HepG2 (cell line): Measurements from ENCODE around the gene NBL1. TPM values are rescaled to one million over a fixed set of nuclear protein-coding genes. Genes with fewer than 3 reads are reported as not detected.

Source experiments
- ATAC-seq: fragments of 200-7000 bp; cut with Tn5 transposase; 3 replicates; pipeline ENCODE4 v1.9.1; 2020; ENCODE audit warnings: mild to moderate bottlenecking, moderate library complexity
- BruUV-seq: library from RNA; stranded (reverse); fragments of 400-500 nt; replicated peaks from 2 replicates; lab custom pipeline; 2021; lab: Mats Ljungman, UMichigan
- CTCF ChIA-PET: fragments of 300-600 bp; formaldehyde crosslinking; extraction: SDS; loops from one replicate; lab custom pipeline; 2021; ENCODE audit warnings: low total read pairs, inconsistent platforms, low intra/inter-chr PET ratio; lab: Yijun Ruan, JAX
- POLR2A ChIA-PET: fragments of 350-600 bp; sonication (Branson Sonifier 250); formaldehyde crosslinking; loops from one replicate; lab custom pipeline; 2020; ENCODE audit warnings: antibody characterized with exemption, inconsistent platforms; lab: Yijun Ruan, JAX
- DNase-seq: peaks from one replicate; pipeline ENCODE4 v3.0.0-alpha.2; 2015; ENCODE audit warnings: low spot score
- FAIRE-seq: peaks from 3 replicates; lab custom pipeline; 2011; peaks lifted over from hg19 to GRCh38; lab: Jason Lieb, UNC
- H2AFZ ChIP-seq: one replicate; pipeline ENCODE4 v1.6.1; 2011; ENCODE audit warnings: low read length, inconsistent platforms
- H3K27ac ChIP-seq: fragments of 300-600 bp; 3 replicates; pipeline ENCODE4 v1.8.0; 2011; ENCODE audit warnings: mixed run types, mild to moderate bottlenecking, mixed read lengths, low read length, inconsistent platforms; ENCODE audit not compliant: insufficient read depth; ENCODE audit errors: extremely low read length
- H3K27me3 ChIP-seq, 2 experiments: fragments of 200-600 bp in 1 of 2; 2 replicates in 1 of 2; 3 replicates in 1 of 2; pipeline versions ENCODE4 v1.6.0 to v1.8.0; 2011; ENCODE audit warnings: low read length in 2 of 2, mild to moderate bottlenecking in 2 of 2, moderate library complexity in 2 of 2, inconsistent platforms in 1 of 2; ENCODE audit not compliant: insufficient read depth in 2 of 2, control insufficient read depth in 1 of 2
- H3K36me3 ChIP-seq, 2 experiments: fragments of 200-600 bp in 1 of 2; replicated peaks in 1 of 2; 2 replicates in 1 of 2; 3 replicates in 1 of 2; pipeline versions ENCODE4 v1.5.1 to v1.8.0; 2011; ENCODE audit warnings: low read length in 2 of 2, inconsistent platforms in 1 of 2; ENCODE audit not compliant: insufficient read depth in 2 of 2, control insufficient read depth in 1 of 2
- H3K4me1 ChIP-seq: 2 replicates; pipeline ENCODE4 v1.5.1; 2012; ENCODE audit warnings: low read length, inconsistent platforms; ENCODE audit not compliant: insufficient read depth
- H3K4me2 ChIP-seq: 2 replicates; pipeline ENCODE4 v1.6.0; 2011; ENCODE audit warnings: low read depth, low read length, inconsistent platforms
- H3K4me3 ChIP-seq, 3 experiments: fragments of 200-600 bp in 1 of 3; sonication (generic), shearing (Covaris generic) in 1 of 3; replicated peaks in 1 of 3; 2 replicates each; pipeline ENCODE4 v1.5.1; 2011 to 2016; ENCODE audit warnings: low read length in 3 of 3, inconsistent platforms in 2 of 3, low read depth in 2 of 3, mild to moderate bottlenecking in 2 of 3, control low read depth in 1 of 3, mixed read lengths in 1 of 3; ENCODE audit not compliant: insufficient read depth in 1 of 3
- H3K79me2 ChIP-seq: one replicate; pipeline ENCODE4 v1.6.1; 2011; ENCODE audit warnings: low read length, inconsistent platforms; ENCODE audit not compliant: insufficient read depth
- H3K9ac ChIP-seq: 2 replicates; pipeline ENCODE4 v1.6.0; 2011; ENCODE audit warnings: mild to moderate bottlenecking, low read depth, low read length, inconsistent platforms; ENCODE audit not compliant: insufficient read depth
- H3K9me3 ChIP-seq: 2 replicates; pipeline ENCODE4 v1.5.1; 2012; ENCODE audit warnings: mild to moderate bottlenecking, low read length
- H4K20me1 ChIP-seq: 2 replicates; pipeline ENCODE4 v1.6.0; 2011; ENCODE audit warnings: inconsistent platforms, mild to moderate bottlenecking, low read length, moderate library complexity; ENCODE audit not compliant: insufficient read depth
- CCDC6 ChIP-seq: sonication (generic); formaldehyde crosslinking; IDR thresholded peaks from 2 replicates; pipeline ENCODE4 v1.8.1; 2022; ENCODE audit warnings: mild to moderate bottlenecking, missing genetic modification reagents, moderate library complexity
- E2F2 ChIP-seq: sonication (generic); formaldehyde crosslinking; IDR thresholded peaks from 2 replicates; pipeline ENCODE4 v1.4.0; 2020; ENCODE audit warnings: missing genetic modification reagents, borderline replicate concordance
- FOXO1 ChIP-seq: sonication (generic); formaldehyde crosslinking; IDR thresholded peaks from 2 replicates; pipeline ENCODE4 v1.4.0; 2020; ENCODE audit warnings: missing genetic modification reagents
- HINFP ChIP-seq: sonication (generic); formaldehyde crosslinking; IDR thresholded peaks from 2 replicates; pipeline ENCODE4 v1.4.0; 2020; ENCODE audit warnings: low read depth, mild to moderate bottlenecking, missing genetic modification reagents
- HOXA3 ChIP-seq: sonication (generic); formaldehyde crosslinking; IDR thresholded peaks from 2 replicates; pipeline ENCODE4 v1.5.0; 2020; ENCODE audit warnings: missing genetic modification reagents
- MXD3 ChIP-seq: IDR thresholded peaks from 2 replicates; pipeline ENCODE4 v1.6.1; 2016; ENCODE audit warnings: mild to moderate bottlenecking, missing biosample characterization, missing genetic modification reagents
- RFX5 ChIP-seq: IDR thresholded peaks from 2 replicates; pipeline ENCODE4 v1.6.1; 2011; ENCODE audit warnings: low read depth, low read length, improper control_type of control experiment
- SIN3A ChIP-seq: IDR thresholded peaks from 2 replicates; pipeline ENCODE4 v1.6.1; 2011; ENCODE audit warnings: low read depth, mild to moderate bottlenecking, control low read depth, low read length, borderline replicate concordance
- TFAP4 ChIP-seq: sonication (generic); IDR thresholded peaks from 2 replicates; pipeline ENCODE4 v1.6.1; 2016; ENCODE audit warnings: low read depth, borderline replicate concordance
- TMF1 ChIP-seq: sonication (generic); formaldehyde crosslinking; IDR thresholded peaks from 2 replicates; pipeline ENCODE4 v1.8.1; 2022; ENCODE audit warnings: low read depth, missing genetic modification reagents
- ZNF136 ChIP-seq: sonication (generic); formaldehyde crosslinking; IDR thresholded peaks from 2 replicates; pipeline ENCODE4 v1.8.1; 2022; ENCODE audit warnings: low read depth, mild to moderate bottlenecking, moderate library complexity, missing genetic modification reagents
- ZNF407 ChIP-seq: sonication (generic); formaldehyde crosslinking; IDR thresholded peaks from one replicate; pipeline ENCODE4 v1.5.1; 2020; ENCODE audit warnings: mild to moderate bottlenecking, missing genetic modification reagents; ENCODE audit errors: not compliant biosample characterization
- ZSCAN25 ChIP-seq: sonication (generic); formaldehyde crosslinking; IDR thresholded peaks from 2 replicates; pipeline ENCODE4 v1.8.0; 2022; ENCODE audit warnings: mild to moderate bottlenecking, missing genetic modification reagents
- whole genome bisulfite sequencing: methylation state at CpG from one replicate; pipeline ENCODE4 v1.1.6; 2017; ENCODE audit warnings: low lambda C conversion rate; 5-methylcytosine and 5-hydroxymethylcytosine counted together
- in situ Hi-C: cut with HindIII; loops from 2 replicates; pipeline ENCODE4 v1.10.0; 2017; ENCODE audit warnings: low pct_unique_long_range_greater_than_20kb; ENCODE audit not compliant: extremely low pct_ligation_motif_present
- intact Hi-C: fragments of 100-400 bp; cut with micrococcal nuclease; formaldehyde crosslinking; loops from one replicate; pipeline ENCODE4 v1.10.0; 2022; ENCODE audit not compliant: unreplicated experiment
- polyA plus RNA-seq, 8 experiments: library from polyadenylated mRNA; depleted of rRNA in 3 of 8; stranded (reverse) in 7 of 8; unstranded in 1 of 8; fragments of >200 nt; fragmentation: Illumina TruSeq in 4 of 8; extraction: Trizol in 4 of 8; gene quantifications; 2 replicates each; pipeline versions ENCODE4 v1.2.1 to v1.2.3, GENCODE V29; 2011 to 2016; ENCODE audit warnings: low read depth in 4 of 8, missing spikeins in 1 of 8, mixed read lengths in 1 of 8; ENCODE audit not compliant: insufficient read depth in 1 of 8
- total RNA-seq, 5 experiments: library from RNA; depleted of rRNA; stranded (reverse); fragments of >200 nt; fragmentation: Illumina TruSeq; extraction: Trizol; gene quantifications; 2 replicates each; pipeline ENCODE4 v1.2.3, GENCODE V29; 2016; ENCODE audit warnings: low read depth in 1 of 5

The NBL1 gene
- total and polyA plus RNA-seq, 2 of the 13 experiments (the other 11 are each of a cell fraction or from before 2014, with no cell fraction given), result 2.7 to 13.8 TPM

GRCh38 chr1:19608232-19608631 is 35.9 kb upstream of the NBL1 start:
- no TSS peak for BruUV-seq
- peaks cover 38% of the 10 kb centered on the region for H3K4me1 ChIP-seq
- no peak overlapping the region for H3K9ac ChIP-seq
- 90% methylated on average over 8 of the region's 12 CpGs for WGBS
- intact Hi-C loops (no loop called here), in situ Hi-C loops (no loop called here)
- no peak for FAIRE-seq
- H3K27ac ChIP-seq, result no peak overlapping the region
- H3K4me2 ChIP-seq, result no peak overlapping the region
- ChIA-PET POLR2A (no interaction called here), CTCF (no interaction called here)
- H3K36me3 ChIP-seq, result peaks cover 2 to 4% of the 10 kb centered on the region in 2 experiments; a peak in 2 of 5 replicates
- no peaks in the 10 kb centered on the region for H4K20me1 ChIP-seq
- H3K4me3 ChIP-seq, result no peak overlapping the region
- peaks cover 54% of the 10 kb centered on the region for H3K79me2 ChIP-seq
- H2AFZ ChIP-seq, result no peak overlapping the region
- H3K9me3 ChIP-seq, result no peaks in the 10 kb centered on the region
- H3K27me3 ChIP-seq, result no peaks in the 10 kb centered on the region
- no peak for DNase-seq
- ATAC-seq, result no peak
- TF ChIP-seq HINFP (CRISPR knock-in tag) (no peak), ZSCAN25 (CRISPR knock-in tag) (no peak), SIN3A (no peak), FOXO1 (CRISPR knock-in tag) (no peak), TMF1 (CRISPR knock-in tag) (no peak), HOXA3 (no peak), RFX5 (no peak), CCDC6 (CRISPR knock-in tag) (no peak), TFAP4 (no peak), ZNF136 (no peak), ZNF407 (CRISPR knock-in tag) (no peak), E2F2 (no peak), MXD3 (CRISPR knock-in tag) (no peak)
